K562 (cell line): ENCODE results near the gene HMGB3. TPM values are rescaled to one million over a fixed set of nuclear protein-coding genes. Genes with fewer than 3 reads are reported as not detected.

ENCODE experiments used
- CHD4 ChIP-seq: fragments of 200-600 bp; sonication (generic); IDR thresholded peaks from 3 replicates; pipeline ENCODE4 v1.6.1; 2012; ENCODE audit warnings: low read depth, mild to moderate bottlenecking, mixed read lengths, low read length, inconsistent platforms; ENCODE audit not compliant: insufficient read depth, insufficient replicate concordance, poor library complexity, severe bottlenecking
- ERF ChIP-seq: fragments of 450-650 bp; formaldehyde crosslinking; IDR thresholded peaks from 2 replicates; pipeline ENCODE4 v1.4.0; 2020; ENCODE audit warnings: mild to moderate bottlenecking, mixed read lengths
- KAT7 ChIP-seq: sonication (generic); formaldehyde crosslinking; IDR thresholded peaks from 2 replicates; pipeline ENCODE4 v1.8.0; 2022; ENCODE audit warnings: missing genetic modification reagents, mild to moderate bottlenecking, borderline replicate concordance
- RBM39 ChIP-seq: fragments of 200-400 bp; formaldehyde crosslinking; optimal IDR thresholded peaks from 2 replicates; pipeline ENCODE3; 2018; ENCODE audit warnings: low read depth, low read length
- TEAD2 ChIP-seq: fragments of 450-650 bp; IDR thresholded peaks from 2 replicates; pipeline ENCODE4 v1.6.1; 2016; ENCODE audit warnings: missing genetic modification characterization, control low read depth, missing compliant biosample characterization
- ZFP1 ChIP-seq: fragments of 450-650 bp; formaldehyde crosslinking; IDR thresholded peaks from 2 replicates; pipeline ENCODE4 v1.4.0; 2020; ENCODE audit warnings: mild to moderate bottlenecking, mixed read lengths
- ZNF133 ChIP-seq: fragments of 250-450 bp; sonication (Bioruptor Pico); IDR thresholded peaks from 2 replicates; pipeline ENCODE4 v1.4.0; 2020; ENCODE audit warnings: mild to moderate bottlenecking
- ZNF589 ChIP-seq: fragments of 200-800 bp; sonication (Bioruptor generic); IDR thresholded peaks from 2 replicates; pipeline ENCODE4 v1.6.1; 2016; ENCODE audit warnings: low read depth, missing genetic modification characterization, missing compliant biosample characterization
- polyA plus RNA-seq, 8 experiments: library from polyadenylated mRNA; depleted of rRNA in 4 of 8; stranded (reverse) in 5 of 8; unstranded in 3 of 8; fragments of >200 nt; fragmentation: Nextera tagmentation in 2 of 8; fragmentation: Illumina TruSeq in 1 of 8; extraction: Ambion mirVana in 2 of 8; extraction: Trizol in 1 of 8; gene quantifications; 2 replicates each; pipeline versions ENCODE4 v1.2.1 to v1.2.3, GENCODE V29; 2011 to 2014; ENCODE audit warnings: inconsistent platforms in 1 of 8, missing spikeins in 1 of 8
- total RNA-seq, 7 experiments: library from RNA; depleted of rRNA in 6 of 7; stranded (reverse); fragments of >200 nt in 6 of 7; fragmentation: Illumina TruSeq in 2 of 7; extraction: Trizol in 2 of 7; gene quantifications; 2 replicates each; pipeline versions ENCODE4 v1.2.1 to v1.2.3, GENCODE V29; 2011 to 2021; ENCODE audit warnings: low replicate concordance in 1 of 7
- TF ChIP-seq, protein P1 (sequence below): fragments of 450-650 bp; IDR thresholded peaks from 2 replicates; pipeline ENCODE4 v1.6.1; 2016; ENCODE audit warnings: mild to moderate bottlenecking, moderate library complexity
- TF ChIP-seq, protein P2 (sequence below): IDR thresholded peaks from 2 replicates; pipeline ENCODE4 v1.6.1; 2012; ENCODE audit warnings: low read depth, low read length, improper control_type of control experiment, borderline replicate concordance
- TF ChIP-seq, protein P3 (sequence below): fragments of 250-450 bp; sonication (Bioruptor Pico); IDR thresholded peaks from 2 replicates; pipeline ENCODE4 v1.5.0; 2022; ENCODE audit warnings: mild to moderate bottlenecking

Gene HMGB3
- total and polyA plus RNA-seq, 9 of the 15 experiments (the other 6 are each of a cell fraction or from before 2014, with no cell fraction given): 36.7 to 168 (median 117) TPM

DNA sequence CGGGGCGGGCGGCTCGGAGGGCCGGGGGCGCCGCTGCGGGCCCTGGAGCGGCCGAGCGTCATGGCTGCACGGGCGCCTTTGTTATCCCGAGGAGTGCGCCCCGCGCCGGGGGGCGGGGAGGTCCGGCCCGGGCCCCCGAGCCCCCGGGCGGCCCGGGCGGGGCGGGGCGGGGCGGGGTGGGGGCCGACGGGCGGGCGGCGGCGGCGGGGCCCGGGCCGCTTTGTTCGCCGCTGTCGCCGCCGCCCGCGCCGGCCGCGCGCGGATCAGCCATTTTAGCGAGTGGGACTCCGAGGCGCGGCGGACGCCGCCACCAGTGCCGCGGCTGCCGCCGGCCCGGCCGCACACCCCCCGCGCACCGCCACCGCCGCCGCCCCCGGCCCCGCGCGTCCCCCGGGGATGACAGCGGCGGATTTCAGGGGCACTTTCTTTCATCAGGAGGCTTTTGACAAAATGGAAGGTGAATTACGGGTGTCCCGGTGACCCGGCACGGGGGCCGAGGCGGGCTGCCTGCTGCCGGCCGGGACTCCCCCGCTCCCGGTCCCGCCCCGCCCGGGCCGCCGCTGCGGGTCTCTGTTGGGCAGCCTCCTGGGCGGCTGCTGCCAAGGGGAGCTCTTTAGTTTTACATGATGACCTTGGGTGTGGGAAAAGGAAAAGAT is 1.2 kb downstream of the HMGB3 start (continued):
- TF ChIP-seq, protein P1, sequence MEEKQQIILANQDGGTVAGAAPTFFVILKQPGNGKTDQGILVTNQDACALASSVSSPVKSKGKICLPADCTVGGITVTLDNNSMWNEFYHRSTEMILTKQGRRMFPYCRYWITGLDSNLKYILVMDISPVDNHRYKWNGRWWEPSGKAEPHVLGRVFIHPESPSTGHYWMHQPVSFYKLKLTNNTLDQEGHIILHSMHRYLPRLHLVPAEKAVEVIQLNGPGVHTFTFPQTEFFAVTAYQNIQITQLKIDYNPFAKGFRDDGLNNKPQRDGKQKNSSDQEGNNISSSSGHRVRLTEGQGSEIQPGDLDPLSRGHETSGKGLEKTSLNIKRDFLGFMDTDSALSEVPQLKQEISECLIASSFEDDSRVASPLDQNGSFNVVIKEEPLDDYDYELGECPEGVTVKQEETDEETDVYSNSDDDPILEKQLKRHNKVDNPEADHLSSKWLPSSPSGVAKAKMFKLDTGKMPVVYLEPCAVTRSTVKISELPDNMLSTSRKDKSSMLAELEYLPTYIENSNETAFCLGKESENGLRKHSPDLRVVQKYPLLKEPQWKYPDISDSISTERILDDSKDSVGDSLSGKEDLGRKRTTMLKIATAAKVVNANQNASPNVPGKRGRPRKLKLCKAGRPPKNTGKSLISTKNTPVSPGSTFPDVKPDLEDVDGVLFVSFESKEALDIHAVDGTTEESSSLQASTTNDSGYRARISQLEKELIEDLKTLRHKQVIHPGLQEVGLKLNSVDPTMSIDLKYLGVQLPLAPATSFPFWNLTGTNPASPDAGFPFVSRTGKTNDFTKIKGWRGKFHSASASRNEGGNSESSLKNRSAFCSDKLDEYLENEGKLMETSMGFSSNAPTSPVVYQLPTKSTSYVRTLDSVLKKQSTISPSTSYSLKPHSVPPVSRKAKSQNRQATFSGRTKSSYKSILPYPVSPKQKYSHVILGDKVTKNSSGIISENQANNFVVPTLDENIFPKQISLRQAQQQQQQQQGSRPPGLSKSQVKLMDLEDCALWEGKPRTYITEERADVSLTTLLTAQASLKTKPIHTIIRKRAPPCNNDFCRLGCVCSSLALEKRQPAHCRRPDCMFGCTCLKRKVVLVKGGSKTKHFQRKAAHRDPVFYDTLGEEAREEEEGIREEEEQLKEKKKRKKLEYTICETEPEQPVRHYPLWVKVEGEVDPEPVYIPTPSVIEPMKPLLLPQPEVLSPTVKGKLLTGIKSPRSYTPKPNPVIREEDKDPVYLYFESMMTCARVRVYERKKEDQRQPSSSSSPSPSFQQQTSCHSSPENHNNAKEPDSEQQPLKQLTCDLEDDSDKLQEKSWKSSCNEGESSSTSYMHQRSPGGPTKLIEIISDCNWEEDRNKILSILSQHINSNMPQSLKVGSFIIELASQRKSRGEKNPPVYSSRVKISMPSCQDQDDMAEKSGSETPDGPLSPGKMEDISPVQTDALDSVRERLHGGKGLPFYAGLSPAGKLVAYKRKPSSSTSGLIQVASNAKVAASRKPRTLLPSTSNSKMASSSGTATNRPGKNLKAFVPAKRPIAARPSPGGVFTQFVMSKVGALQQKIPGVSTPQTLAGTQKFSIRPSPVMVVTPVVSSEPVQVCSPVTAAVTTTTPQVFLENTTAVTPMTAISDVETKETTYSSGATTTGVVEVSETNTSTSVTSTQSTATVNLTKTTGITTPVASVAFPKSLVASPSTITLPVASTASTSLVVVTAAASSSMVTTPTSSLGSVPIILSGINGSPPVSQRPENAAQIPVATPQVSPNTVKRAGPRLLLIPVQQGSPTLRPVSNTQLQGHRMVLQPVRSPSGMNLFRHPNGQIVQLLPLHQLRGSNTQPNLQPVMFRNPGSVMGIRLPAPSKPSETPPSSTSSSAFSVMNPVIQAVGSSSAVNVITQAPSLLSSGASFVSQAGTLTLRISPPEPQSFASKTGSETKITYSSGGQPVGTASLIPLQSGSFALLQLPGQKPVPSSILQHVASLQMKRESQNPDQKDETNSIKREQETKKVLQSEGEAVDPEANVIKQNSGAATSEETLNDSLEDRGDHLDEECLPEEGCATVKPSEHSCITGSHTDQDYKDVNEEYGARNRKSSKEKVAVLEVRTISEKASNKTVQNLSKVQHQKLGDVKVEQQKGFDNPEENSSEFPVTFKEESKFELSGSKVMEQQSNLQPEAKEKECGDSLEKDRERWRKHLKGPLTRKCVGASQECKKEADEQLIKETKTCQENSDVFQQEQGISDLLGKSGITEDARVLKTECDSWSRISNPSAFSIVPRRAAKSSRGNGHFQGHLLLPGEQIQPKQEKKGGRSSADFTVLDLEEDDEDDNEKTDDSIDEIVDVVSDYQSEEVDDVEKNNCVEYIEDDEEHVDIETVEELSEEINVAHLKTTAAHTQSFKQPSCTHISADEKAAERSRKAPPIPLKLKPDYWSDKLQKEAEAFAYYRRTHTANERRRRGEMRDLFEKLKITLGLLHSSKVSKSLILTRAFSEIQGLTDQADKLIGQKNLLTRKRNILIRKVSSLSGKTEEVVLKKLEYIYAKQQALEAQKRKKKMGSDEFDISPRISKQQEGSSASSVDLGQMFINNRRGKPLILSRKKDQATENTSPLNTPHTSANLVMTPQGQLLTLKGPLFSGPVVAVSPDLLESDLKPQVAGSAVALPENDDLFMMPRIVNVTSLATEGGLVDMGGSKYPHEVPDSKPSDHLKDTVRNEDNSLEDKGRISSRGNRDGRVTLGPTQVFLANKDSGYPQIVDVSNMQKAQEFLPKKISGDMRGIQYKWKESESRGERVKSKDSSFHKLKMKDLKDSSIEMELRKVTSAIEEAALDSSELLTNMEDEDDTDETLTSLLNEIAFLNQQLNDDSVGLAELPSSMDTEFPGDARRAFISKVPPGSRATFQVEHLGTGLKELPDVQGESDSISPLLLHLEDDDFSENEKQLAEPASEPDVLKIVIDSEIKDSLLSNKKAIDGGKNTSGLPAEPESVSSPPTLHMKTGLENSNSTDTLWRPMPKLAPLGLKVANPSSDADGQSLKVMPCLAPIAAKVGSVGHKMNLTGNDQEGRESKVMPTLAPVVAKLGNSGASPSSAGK: no peak
- TF ChIP-seq, protein P2, sequence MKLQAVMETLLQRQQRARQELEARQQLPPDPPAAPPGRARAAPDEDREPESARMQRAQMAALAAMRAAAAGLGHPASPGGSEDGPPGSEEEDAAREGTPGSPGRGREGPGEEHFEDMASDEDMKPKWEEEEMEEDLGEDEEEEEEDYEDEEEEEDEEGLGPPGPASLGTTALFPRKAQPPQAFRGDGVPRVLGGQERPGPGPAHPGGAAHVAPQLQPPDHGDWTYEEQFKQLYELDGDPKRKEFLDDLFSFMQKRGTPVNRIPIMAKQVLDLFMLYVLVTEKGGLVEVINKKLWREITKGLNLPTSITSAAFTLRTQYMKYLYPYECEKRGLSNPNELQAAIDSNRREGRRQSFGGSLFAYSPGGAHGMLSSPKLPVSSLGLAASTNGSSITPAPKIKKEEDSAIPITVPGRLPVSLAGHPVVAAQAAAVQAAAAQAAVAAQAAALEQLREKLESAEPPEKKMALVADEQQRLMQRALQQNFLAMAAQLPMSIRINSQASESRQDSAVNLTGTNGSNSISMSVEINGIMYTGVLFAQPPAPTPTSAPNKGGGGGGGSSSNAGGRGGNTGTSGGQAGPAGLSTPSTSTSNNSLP: no peak
- TF ChIP-seq TEAD2 (tag) (no peak), ZFP1 (CRISPR knock-in tag) (no peak), CHD4 (no peak), KAT7 (no peak), ZNF133 (no peak), RBM39 (no peak), ERF (CRISPR knock-in tag) (no peak), ZNF589 (CRISPR knock-in tag) (no peak)
- TF ChIP-seq, protein P3, sequence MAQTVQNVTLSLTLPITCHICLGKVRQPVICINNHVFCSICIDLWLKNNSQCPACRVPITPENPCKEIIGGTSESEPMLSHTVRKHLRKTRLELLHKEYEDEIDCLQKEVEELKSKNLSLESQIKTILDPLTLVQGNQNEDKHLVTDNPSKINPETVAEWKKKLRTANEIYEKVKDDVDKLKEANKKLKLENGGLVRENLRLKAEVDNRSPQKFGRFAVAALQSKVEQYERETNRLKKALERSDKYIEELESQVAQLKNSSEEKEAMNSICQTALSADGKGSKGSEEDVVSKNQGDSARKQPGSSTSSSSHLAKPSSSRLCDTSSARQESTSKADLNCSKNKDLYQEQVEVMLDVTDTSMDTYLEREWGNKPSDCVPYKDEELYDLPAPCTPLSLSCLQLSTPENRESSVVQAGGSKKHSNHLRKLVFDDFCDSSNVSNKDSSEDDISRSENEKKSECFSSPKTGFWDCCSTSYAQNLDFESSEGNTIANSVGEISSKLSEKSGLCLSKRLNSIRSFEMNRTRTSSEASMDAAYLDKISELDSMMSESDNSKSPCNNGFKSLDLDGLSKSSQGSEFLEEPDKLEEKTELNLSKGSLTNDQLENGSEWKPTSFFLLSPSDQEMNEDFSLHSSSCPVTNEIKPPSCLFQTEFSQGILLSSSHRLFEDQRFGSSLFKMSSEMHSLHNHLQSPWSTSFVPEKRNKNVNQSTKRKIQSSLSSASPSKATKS: no peak
